ENCODE data around the gene FGB.

DNA sequence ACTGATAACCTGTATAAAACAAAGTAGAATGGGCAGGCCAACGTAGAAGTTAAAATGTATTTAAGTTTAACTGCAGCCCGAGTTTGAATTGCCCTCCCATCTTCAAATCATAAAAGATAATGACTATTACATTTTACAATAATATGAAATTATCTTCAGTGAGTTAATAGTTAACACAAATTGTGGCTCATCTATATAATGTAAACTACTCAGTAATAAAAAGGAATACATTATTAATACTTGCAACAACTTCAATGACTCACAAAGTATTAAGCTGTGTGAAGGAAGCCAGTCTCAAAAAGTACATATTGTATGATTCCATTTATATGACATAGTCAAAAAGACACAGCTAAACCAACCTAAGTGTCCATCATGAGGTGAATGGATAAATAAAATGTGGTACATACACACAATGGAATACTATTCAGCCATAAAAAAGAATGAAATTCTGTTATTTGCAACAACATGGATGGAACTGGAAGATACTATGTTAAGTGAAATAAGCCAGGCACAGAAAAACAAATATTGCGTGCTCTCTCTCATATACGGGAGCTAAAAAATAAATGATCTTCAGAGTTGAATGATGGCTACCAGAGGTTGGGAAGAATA lies 20.4 kb upstream of the FGB start:
- TF ChIP-seq POLR2AphosphoS5 (IDR thresholded peaks at IDR 0.05; ENCODE audit: low read depth, low read length) (no peak), POLR2A (IDR thresholded peaks at IDR 0.05; ENCODE audit: low read depth, low read length) (no peak)
